ENCODE results near the gene MCL1.
A peak's percentile ranks its signal among the peaks of the same experiment; 100 is the strongest.

Gene MCL1

DNA sequence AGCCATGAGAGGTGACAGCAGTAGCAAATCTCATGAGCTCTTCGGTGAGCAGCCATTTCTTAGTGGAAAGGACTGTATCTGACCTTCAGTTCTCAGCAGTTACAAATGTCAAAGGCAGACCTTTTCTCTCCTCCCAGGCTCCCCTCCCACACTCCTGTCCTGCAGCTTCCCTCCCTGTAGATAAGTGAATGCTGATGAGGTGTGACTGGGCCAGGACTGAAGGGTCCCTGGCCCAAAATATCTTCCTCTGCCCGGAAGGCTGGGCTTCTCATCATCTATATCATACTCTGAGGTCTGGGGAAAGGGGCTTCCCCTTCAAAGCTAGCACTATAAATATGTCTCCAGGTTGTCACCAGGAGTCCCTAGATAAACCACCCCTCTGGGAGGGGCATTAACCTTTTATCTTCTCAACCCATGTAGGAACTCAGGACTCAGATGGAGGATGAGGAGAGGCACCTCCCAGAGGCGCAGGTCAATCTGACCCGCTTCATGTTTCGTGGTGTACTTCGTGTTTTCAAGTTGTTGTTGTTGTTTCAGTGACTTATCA lies 33.9 kb downstream of the MCL1 start:
- no peak overlapping the region for H3K9ac ChIP-seq (ENCODE audit: low read length)
- H3K4me1 ChIP-seq (ENCODE audit: control insufficient read depth, insufficient read depth, low read length), result peaks cover 12% of the 10 kb centered on the region; the same call in 1 of the 2 replicates
- no peaks in the 10 kb centered on the region for H3K36me3 ChIP-seq (ENCODE audit: control insufficient read depth, insufficient read depth, low read length)
- H3K27ac ChIP-seq (ENCODE audit: low read depth, low read length), result no peak overlapping the region
- peaks cover 17% of the 10 kb centered on the region for H3K27me3 ChIP-seq (ENCODE audit: control insufficient read depth, insufficient read depth, low read length)
- no peaks in the 10 kb centered on the region for H3K9me3 ChIP-seq (ENCODE audit: control insufficient read depth, insufficient read depth, low read depth, low read length)
- no peak overlapping the region for H3K4me3 ChIP-seq (ENCODE audit: low read depth, low read length)

DNA sequence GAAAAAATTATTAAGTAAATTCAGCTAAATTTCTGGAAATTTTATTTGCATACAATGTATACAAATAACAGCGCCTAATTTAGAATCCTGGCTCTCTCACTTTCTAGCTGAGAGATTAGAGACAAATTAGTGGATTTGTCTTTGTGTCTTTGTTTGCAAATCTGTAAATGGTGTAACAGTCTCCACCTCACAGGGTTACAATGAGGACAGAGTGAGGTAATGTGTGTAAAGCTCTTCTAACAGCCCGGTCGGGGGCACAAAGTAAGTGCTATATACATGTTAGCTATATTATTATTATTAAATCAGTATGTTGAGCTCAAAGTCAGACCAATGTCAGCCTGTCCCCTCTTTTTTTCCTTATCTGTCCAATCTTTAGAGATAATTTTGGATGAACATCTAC lies 35.2 kb downstream of the MCL1 start:
- Histone ChIP-seq H3K9me3 (ENCODE audit: control insufficient read depth, insufficient read depth, low read depth, low read length) (no peaks in the 10 kb centered on the region), H3K27me3 (ENCODE audit: control insufficient read depth, insufficient read depth, low read length) (peaks cover 8% of the 10 kb centered on the region), H3K36me3 (ENCODE audit: control insufficient read depth, insufficient read depth, low read length) (no peaks in the 10 kb centered on the region), H3K4me3 (ENCODE audit: low read depth, low read length) (no peak overlapping the region), H3K9ac (ENCODE audit: low read length) (no peak overlapping the region), H3K27ac (ENCODE audit: low read depth, low read length) (no peak overlapping the region), H3K4me1 (ENCODE audit: control insufficient read depth, insufficient read depth, low read length) (peaks cover 2% of the 10 kb centered on the region; the same call in 1 of the 2 replicates)

DNA sequence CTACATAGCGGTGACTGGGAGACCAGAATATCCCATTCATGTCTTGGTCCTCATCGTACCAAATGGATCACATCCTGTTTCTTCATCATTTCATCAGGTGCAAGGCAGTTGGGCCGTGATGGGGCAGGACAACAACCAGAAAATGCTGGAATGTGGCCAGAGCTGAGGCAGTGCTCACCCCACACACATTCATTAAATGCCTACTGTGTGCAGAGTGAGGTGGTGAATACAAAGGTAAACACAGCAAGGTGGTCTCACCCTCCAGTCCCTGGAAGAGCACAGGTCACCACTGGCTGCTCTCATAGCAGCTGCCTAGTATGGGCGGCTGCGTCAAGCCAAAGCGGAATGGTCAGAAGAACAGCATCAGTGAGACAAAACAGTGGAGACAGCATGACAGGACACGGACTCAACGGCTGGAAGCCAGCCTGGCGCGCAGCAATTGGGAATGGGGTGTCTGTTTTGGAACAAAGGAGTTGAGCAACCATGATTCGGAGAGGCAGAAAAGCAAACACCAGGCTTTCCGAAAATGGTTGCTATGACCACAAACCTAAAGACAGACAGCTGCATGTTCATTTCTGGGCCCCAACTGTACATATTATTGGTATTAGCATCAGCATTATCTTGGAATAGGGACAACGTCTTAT lies 35.8 kb downstream of the MCL1 start:
- Histone ChIP-seq H3K4me3 (ENCODE audit: low read depth, low read length) (no peak overlapping the region), H3K27me3 (ENCODE audit: control insufficient read depth, insufficient read depth, low read length) (peaks cover 4% of the 10 kb centered on the region), H3K9ac (ENCODE audit: low read length) (no peak overlapping the region), H3K27ac (ENCODE audit: low read depth, low read length) (no peak overlapping the region), H3K4me1 (ENCODE audit: control insufficient read depth, insufficient read depth, low read length) (peaks cover 2% of the 10 kb centered on the region; the same call in 1 of the 2 replicates), H3K9me3 (ENCODE audit: control insufficient read depth, insufficient read depth, low read depth, low read length) (no peaks in the 10 kb centered on the region), H3K36me3 (ENCODE audit: control insufficient read depth, insufficient read depth, low read length) (no peaks in the 10 kb centered on the region)

DNA sequence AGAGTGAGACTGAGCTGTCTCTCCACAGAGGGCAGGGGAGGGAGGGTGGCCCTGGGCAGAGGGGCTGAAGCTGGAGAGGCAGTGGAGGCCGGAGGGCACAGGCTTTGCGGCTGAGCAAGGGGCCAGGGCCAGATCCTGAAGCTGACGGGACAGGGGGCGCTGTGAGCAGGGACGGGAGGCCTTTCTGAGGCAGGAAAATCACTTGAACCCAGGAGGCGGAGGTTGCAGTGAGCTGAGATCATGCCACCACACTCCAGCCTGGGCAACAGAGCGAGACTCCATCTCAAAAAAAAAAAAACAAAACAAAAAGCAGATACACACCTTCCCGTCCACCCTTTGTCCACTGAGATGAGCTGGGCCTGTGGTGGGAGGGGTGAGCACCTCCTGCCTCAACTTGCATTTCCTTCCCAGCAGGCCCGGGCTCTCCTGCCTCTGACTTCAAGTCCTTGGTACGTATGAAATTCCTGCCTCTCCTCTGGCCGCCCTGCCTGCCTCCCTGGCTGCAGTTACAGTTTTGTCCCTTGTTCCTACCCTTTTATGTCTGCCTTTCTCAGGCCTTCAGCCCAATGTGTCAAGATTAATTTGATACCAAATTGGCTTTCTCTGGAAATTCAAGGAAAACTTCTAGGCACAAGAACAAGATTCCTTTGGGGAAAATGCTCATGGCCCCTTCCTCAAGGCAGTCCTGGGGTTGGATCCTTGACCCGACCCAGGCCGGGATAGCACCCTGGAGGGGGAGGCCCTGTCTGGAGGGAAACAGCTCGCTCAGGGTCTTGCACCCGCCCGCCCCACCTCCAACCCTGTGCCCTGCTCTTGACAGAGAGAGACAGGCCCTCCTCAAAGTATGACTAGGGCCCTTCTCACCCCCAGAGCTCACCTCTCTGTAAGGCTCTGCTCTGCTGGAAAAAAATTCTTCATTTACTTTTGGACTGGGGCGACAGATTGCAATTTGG lies 41.4 kb downstream of the MCL1 start:
- Histone ChIP-seq H3K4me3 (ENCODE audit: low read depth, low read length) (no peak overlapping the region), H3K9ac (ENCODE audit: low read length) (peak overlapping the region; percentile 54), H3K36me3 (ENCODE audit: control insufficient read depth, insufficient read depth, low read length) (no peaks in the 10 kb centered on the region), H3K27me3 (ENCODE audit: control insufficient read depth, insufficient read depth, low read length) (no peaks in the 10 kb centered on the region), H3K27ac (ENCODE audit: low read depth, low read length) (peak overlapping the region; percentile 60), H3K9me3 (ENCODE audit: control insufficient read depth, insufficient read depth, low read depth, low read length) (no peaks in the 10 kb centered on the region), H3K4me1 (ENCODE audit: control insufficient read depth, insufficient read depth, low read length) (peaks cover 15% of the 10 kb centered on the region; the same call in 1 of the 2 replicates)

DNA sequence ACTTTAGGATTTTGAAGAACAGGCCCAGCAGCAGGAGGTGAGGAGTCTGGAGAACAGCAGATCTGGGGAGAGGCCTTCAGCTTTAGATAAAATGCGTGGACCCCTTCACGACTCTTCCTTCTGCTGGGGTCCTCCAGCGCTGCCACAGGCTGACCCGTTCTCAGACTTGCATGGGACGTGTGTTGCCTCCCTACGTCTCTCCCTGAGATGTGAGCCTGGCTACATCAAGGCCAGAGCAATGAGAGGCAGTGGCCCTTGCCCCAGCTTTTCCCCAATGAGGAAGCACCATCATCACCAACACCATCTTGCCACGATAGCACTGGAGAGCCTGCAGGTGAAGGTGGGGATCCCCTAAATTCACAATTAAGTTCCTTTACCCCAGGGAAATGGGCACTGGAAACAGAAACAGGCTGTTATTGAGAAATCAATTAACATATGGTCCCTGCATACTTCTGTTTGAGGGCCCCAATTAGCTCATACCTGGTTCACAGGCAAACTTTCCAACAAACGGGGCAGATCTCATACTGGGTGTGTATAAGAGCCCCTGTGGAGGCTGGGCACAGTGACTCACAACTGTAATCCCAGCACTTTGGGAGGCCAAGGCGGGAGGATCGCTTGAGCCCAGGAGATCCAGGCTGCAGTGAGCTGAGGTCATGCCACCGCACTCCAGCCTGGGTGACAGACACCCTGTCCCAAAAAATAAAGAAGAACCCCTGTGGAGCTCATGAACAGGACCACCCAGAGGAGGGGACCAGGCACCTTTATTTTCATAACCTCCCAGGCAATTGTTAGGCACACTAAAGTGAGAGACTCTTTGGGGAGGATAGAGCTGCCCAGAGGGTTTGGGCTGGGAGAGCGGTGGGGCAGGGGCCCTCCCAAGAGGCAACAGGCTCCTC lies 42.3 kb downstream of the MCL1 start:
- no peaks in the 10 kb centered on the region for H3K36me3 ChIP-seq (ENCODE audit: control insufficient read depth, insufficient read depth, low read length)
- no peaks in the 10 kb centered on the region for H3K9me3 ChIP-seq (ENCODE audit: control insufficient read depth, insufficient read depth, low read depth, low read length)
- H3K4me1 ChIP-seq (ENCODE audit: control insufficient read depth, insufficient read depth, low read length), result peaks cover 15% of the 10 kb centered on the region; the same call in 1 of the 2 replicates
- no peaks in the 10 kb centered on the region for H3K27me3 ChIP-seq (ENCODE audit: control insufficient read depth, insufficient read depth, low read length)
- H3K9ac ChIP-seq (ENCODE audit: low read length), result no peak overlapping the region
- H3K27ac ChIP-seq (ENCODE audit: low read depth, low read length), result no peak overlapping the region
- H3K4me3 ChIP-seq (ENCODE audit: low read depth, low read length), result no peak overlapping the region

DNA sequence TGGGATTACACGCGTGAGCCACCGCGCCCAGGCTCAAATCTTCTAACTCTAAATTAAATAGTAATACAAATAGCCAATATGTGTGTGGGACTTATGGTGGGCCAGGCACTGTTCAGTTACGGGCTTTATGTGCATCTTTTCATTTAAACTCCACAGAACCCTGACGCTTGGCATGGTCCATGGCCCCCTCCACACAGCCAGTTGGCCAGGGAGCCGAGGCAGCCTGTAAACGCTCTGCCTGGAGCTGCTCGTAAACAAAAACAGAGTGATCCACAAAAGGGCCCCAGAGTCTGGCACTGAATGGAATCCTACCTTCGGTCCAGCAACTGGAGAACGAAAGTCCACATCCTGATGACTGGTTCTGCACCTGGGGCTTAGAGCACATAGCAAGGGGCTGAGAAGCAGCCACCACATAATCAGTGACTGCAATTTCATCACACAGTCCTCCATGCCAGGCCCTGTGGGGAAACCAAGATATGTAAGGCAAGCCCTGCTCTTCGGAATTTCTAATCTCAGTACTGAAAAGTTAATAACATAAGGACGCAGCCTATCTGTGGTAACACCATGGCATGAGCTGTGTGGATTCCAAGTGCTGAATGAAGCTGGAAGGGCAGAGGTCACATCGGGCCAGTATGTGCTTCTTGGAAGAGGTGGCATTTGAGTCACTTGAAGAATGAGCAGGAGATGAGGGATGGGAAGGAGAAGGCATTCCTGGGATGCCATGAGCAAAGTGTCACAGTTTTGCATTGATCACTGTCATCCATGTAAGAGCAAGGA lies 43.7 kb downstream of the MCL1 start:
- Histone ChIP-seq H3K36me3 (ENCODE audit: control insufficient read depth, insufficient read depth, low read length) (no peaks in the 10 kb centered on the region), H3K9ac (ENCODE audit: low read length) (no peak overlapping the region), H3K27ac (ENCODE audit: low read depth, low read length) (no peak overlapping the region), H3K9me3 (ENCODE audit: control insufficient read depth, insufficient read depth, low read depth, low read length) (no peaks in the 10 kb centered on the region), H3K27me3 (ENCODE audit: control insufficient read depth, insufficient read depth, low read length) (no peaks in the 10 kb centered on the region), H3K4me1 (ENCODE audit: control insufficient read depth, insufficient read depth, low read length) (peaks cover 15% of the 10 kb centered on the region; the same call in 1 of the 2 replicates), H3K4me3 (ENCODE audit: low read depth, low read length) (no peak overlapping the region)

DNA sequence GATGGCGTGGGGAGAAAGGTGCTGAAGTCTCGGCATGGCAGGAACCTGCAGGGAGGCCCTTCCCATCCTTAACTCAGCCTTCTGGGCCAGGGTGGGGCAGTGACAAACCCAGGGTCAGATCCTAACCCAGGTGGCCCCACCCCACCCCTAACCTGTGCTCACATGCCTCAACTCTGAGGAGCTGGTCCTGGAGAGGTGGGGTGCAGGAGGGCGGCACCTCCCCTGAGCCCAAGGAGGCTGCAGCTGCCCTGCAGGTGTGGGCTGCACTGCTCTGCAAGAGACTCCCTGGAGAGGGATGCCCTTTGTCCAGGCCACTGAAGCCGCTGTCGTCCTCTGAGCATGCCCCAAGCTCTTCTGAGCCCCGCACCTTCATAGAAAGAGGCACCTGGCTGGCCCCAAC lies 45.4 kb downstream of the MCL1 start:
- Histone ChIP-seq H3K27me3 (ENCODE audit: control insufficient read depth, insufficient read depth, low read length) (no peaks in the 10 kb centered on the region), H3K9me3 (ENCODE audit: control insufficient read depth, insufficient read depth, low read depth, low read length) (no peaks in the 10 kb centered on the region), H3K9ac (ENCODE audit: low read length) (no peak overlapping the region), H3K4me1 (ENCODE audit: control insufficient read depth, insufficient read depth, low read length) (peaks cover 15% of the 10 kb centered on the region; the same call in 1 of the 2 replicates), H3K4me3 (ENCODE audit: low read depth, low read length) (no peak overlapping the region), H3K27ac (ENCODE audit: low read depth, low read length) (no peak overlapping the region), H3K36me3 (ENCODE audit: control insufficient read depth, insufficient read depth, low read length) (no peaks in the 10 kb centered on the region)

DNA sequence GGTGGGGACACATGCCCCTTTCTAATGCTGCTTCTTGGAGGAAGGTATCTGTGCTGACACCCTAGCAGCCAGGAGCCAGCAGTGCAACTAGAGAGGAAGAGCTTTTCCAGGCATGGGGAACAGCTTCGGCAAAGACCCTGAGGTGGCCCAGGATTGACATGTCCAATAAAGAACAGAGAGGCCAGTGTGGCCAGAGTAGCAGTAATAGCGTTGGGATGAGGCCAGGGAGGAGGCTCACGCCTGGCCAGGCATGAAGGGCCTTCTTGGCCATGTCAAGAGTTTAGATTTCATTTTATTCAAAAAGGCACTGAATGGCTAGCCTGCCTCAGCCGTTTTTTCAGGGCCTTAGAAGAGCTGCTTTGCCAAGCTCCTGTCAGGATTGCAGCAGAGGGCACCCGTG lies 46.5 kb downstream of the MCL1 start:
- no peaks in the 10 kb centered on the region for H3K9me3 ChIP-seq (ENCODE audit: control insufficient read depth, insufficient read depth, low read depth, low read length)
- H3K4me1 ChIP-seq (ENCODE audit: control insufficient read depth, insufficient read depth, low read length), result peaks cover 7% of the 10 kb centered on the region; the same call in 1 of the 2 replicates
- no peak overlapping the region for H3K4me3 ChIP-seq (ENCODE audit: low read depth, low read length)
- H3K27ac ChIP-seq (ENCODE audit: low read depth, low read length), result no peak overlapping the region
- no peak overlapping the region for H3K9ac ChIP-seq (ENCODE audit: low read length)
- no peaks in the 10 kb centered on the region for H3K36me3 ChIP-seq (ENCODE audit: control insufficient read depth, insufficient read depth, low read length)
- H3K27me3 ChIP-seq (ENCODE audit: control insufficient read depth, insufficient read depth, low read length), result no peaks in the 10 kb centered on the region

DNA sequence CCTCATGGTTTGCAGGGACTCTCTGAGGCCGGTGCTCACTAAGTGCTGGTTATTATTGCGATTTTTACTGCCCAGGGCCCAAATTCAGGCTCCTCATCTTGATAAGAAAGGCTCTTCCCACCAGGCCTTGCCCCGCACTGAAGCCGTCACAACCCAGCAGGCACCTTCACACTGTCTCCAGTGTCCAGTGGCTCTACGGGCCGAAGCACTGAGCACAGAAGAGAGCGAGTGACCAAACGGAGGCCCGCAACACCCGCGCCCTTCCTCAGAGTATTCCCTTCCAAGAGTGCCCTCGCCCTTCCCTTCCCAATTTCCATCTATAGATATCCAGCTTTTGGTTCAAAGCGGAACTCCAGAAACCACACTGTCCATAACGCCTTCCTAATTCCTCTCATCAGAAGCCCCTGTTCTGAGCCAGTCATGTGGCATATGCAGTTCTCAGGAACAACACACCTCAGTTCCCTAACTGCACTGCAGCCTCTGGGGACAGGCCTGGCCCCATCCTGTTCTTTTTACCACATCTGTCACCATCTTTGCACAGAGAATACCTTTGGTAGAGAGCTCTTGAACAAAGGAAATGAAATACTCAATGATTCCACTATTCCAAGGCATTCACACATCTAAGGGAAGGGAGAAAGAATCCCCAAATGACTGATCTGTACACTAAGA lies 48.8 kb downstream of the MCL1 start:
- no peak overlapping the region for H3K4me3 ChIP-seq (ENCODE audit: low read depth, low read length)
- no peak overlapping the region for H3K27ac ChIP-seq (ENCODE audit: low read depth, low read length)
- H3K9ac ChIP-seq (ENCODE audit: low read length), result no peak overlapping the region
- no peaks in the 10 kb centered on the region for H3K36me3 ChIP-seq (ENCODE audit: control insufficient read depth, insufficient read depth, low read length)
- no peaks in the 10 kb centered on the region for H3K4me1 ChIP-seq (ENCODE audit: control insufficient read depth, insufficient read depth, low read length)
- no peaks in the 10 kb centered on the region for H3K9me3 ChIP-seq (ENCODE audit: control insufficient read depth, insufficient read depth, low read depth, low read length)
- H3K27me3 ChIP-seq (ENCODE audit: control insufficient read depth, insufficient read depth, low read length), result no peaks in the 10 kb centered on the region
